Dermis blood vessel endothelial cell (primary cell): ENCODE measurements around the gene OR6C2. TPM values are rescaled to one million over a fixed set of nuclear protein-coding genes. Genes with fewer than 3 reads are reported as not detected.
"Not testable (repeated sequence)": the region's sequence is repeated elsewhere in the genome, so short reads cannot be mapped to it uniquely, and the experiment has no call there.

Experiments used
- DNase-seq: peaks from one replicate; pipeline ENCODE4 v3.0.0; 2010
- total RNA-seq: library from RNA; depleted of rRNA; stranded (reverse); fragments of >200 nt; gene quantifications from 2 replicates; pipeline ENCODE4 v1.2.3, GENCODE V29; 2014

Gene OR6C2
- total RNA-seq = not detected in 2 replicates

- no peak for DNase-seq
Measured at GRCh38 chr12:55443776-55444175, at the start of gene OR6C2. Gene OR6C2, plus strand, starts transcription at chr12:55444076. Its CDS starts 8,138 bp downstream, at chr12:55452214.

GRCh38 chr12:55396326-55396725 is 47.5 kb upstream of the OR6C2 start:
- no peak for DNase-seq

GRCh38 chr12:55400229-55400628 is 43.6 kb upstream of the OR6C2 start, which contains the start of gene OR6C65:
Gene OR6C65, plus strand, starts transcription at chr12:55400529. Its CDS starts 0 bp downstream, at chr12:55400529.
- no peak for DNase-seq

- DNase-seq = no peak
Measured at GRCh38 chr12:55407866-55408265, 36.0 kb upstream of the OR6C2 start.

- DNase-seq = not testable (repeated sequence)
Measured at GRCh38 chr12:55409133-55409532, 34.7 kb upstream of the OR6C2 start.

GRCh38 chr12:55412138-55412537 is 31.7 kb upstream of the OR6C2 start:
- DNase-seq = not testable (repeated sequence)

GRCh38 chr12:55413498-55414388 is 30.1 kb upstream of the OR6C2 start:
- not testable (repeated sequence) for DNase-seq

- DNase-seq = peak; percentile 26
Measured at GRCh38 chr12:55414396-55414823, 29.5 kb upstream of the OR6C2 start.

GRCh38 chr12:55414889-55415288 is 29.0 kb upstream of the OR6C2 start:
- not testable (repeated sequence) for DNase-seq

GRCh38 chr12:55416961-55417360 is 26.9 kb upstream of the OR6C2 start:
- DNase-seq = no peak

- no peak for DNase-seq
Measured at GRCh38 chr12:55420307-55420962, 23.4 kb upstream of the OR6C2 start.

GRCh38 chr12:55425954-55426353 is 17.9 kb upstream of the OR6C2 start, which contains the start of gene OR6C76:
Gene OR6C76, plus strand, starts transcription at chr12:55426254. Its CDS starts 0 bp downstream, at chr12:55426254.
- no peak for DNase-seq

GRCh38 chr12:55428331-55429243 is 15.3 kb upstream of the OR6C2 start:
- DNase-seq = no peak

- DNase-seq = not testable (repeated sequence)
Measured at GRCh38 chr12:55441233-55441632, 2.6 kb upstream of the OR6C2 start.

- DNase-seq = no peak
Measured at GRCh38 chr12:55445357-55445756, 1.5 kb downstream of the OR6C2 start.

- no peak for DNase-seq
Measured at GRCh38 chr12:55446326-55446725, 2.5 kb downstream of the OR6C2 start.

GRCh38 chr12:55448825-55449224 is 4.9 kb downstream of the OR6C2 start:
- DNase-seq = no peak

GRCh38 chr12:55464926-55465325 is 21.1 kb downstream of the OR6C2 start:
- DNase-seq = not testable (repeated sequence)

- no peak for DNase-seq
Measured at GRCh38 chr12:55467836-55468235, 24.0 kb downstream of the OR6C2 start.

GRCh38 chr12:55469291-55469690 is 25.4 kb downstream of the OR6C2 start:
- DNase-seq = no peak

- DNase-seq = no peak
Measured at GRCh38 chr12:55470088-55470829, 26.4 kb downstream of the OR6C2 start, which contains the start of gene OR6C70. Gene OR6C70, minus strand, starts transcription at chr12:55470138. Its CDS starts 0 bp downstream, at chr12:55470138.

- DNase-seq = no peak
Measured at GRCh38 chr12:55472264-55472663, 28.4 kb downstream of the OR6C2 start.
